ENCODE results near the gene SLC12A6. TPM values are rescaled to one million over a fixed set of nuclear protein-coding genes. Genes with fewer than 3 reads are reported as not detected.

The SLC12A6 gene
- total RNA-seq, 2 experiments from 2014 or later = 58.5 to 58.7 TPM

DNA sequence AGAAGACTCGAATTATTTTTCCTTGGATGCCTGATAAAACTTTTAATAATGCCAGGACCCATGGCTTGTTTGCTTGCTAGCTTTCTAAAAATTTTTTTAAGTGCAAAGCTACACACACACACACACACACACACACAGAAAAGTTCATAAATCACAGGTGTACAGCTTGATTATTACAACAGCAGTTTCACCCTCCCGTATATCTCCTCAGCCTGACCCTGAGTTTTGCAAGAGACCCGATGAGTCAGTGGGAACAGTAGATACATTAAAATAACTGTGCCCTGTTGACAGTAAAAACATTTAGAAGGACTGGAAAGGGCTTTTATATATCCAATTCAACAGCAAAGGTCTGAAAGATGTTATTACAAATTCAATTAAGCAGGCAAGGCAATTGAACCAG lies 66.1 kb downstream of the SLC12A6 start:
- DNase-seq (no peak), ATAC-seq (ENCODE audit: poor library complexity) (no peak)
- peaks cover 16% of the 10 kb centered on the region for H3K4me1 Mint-ChIP-seq (ENCODE audit: low read depth)
- Histone ChIP-seq H3K36me3 (ENCODE audit: insufficient read depth, low read length) (no peaks in the 10 kb centered on the region), H3K27ac (ENCODE audit: low read depth in 1 of 2, low read length in 2 of 2) (no peak overlapping the region), H3K4me3 (ENCODE audit: low read length) (no peak overlapping the region), H3K9me3 (ENCODE audit: control insufficient read depth in 1 of 2, insufficient read depth in 1 of 2, low read length in 2 of 2) (no peaks in the 10 kb centered on the region), H3K27me3 (ENCODE audit: control insufficient read depth in 1 of 2, insufficient read depth in 2 of 2, low read length in 2 of 2) (no peaks in the 10 kb centered on the region), H3K4me1 (ENCODE audit: insufficient read depth, low read length) (no peaks in the 10 kb centered on the region)
- POLR2A ChIA-PET = interaction anchor here (0.9 kb wide), 1 partner anchor 96 kb away, joined by 3 read pairs; the partner anchor contains the start of gene LPCAT4
- no peaks in the 10 kb centered on the region for H3K9me3 Mint-ChIP-seq
- H3K27me3 Mint-ChIP-seq = no peaks in the 10 kb centered on the region
- no peak overlapping the region for H3K4me3 Mint-ChIP-seq
- TF ChIP-seq, protein P1, sequence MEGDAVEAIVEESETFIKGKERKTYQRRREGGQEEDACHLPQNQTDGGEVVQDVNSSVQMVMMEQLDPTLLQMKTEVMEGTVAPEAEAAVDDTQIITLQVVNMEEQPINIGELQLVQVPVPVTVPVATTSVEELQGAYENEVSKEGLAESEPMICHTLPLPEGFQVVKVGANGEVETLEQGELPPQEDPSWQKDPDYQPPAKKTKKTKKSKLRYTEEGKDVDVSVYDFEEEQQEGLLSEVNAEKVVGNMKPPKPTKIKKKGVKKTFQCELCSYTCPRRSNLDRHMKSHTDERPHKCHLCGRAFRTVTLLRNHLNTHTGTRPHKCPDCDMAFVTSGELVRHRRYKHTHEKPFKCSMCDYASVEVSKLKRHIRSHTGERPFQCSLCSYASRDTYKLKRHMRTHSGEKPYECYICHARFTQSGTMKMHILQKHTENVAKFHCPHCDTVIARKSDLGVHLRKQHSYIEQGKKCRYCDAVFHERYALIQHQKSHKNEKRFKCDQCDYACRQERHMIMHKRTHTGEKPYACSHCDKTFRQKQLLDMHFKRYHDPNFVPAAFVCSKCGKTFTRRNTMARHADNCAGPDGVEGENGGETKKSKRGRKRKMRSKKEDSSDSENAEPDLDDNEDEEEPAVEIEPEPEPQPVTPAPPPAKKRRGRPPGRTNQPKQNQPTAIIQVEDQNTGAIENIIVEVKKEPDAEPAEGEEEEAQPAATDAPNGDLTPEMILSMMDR (IDR thresholded peaks at IDR 0.05) = no peak
- CTCF ChIA-PET = no interaction called here
- peaks cover 43% of the 10 kb centered on the region for H3K36me3 Mint-ChIP-seq (ENCODE audit: low read depth)
- no peak overlapping the region for H3K27ac Mint-ChIP-seq
- intact Hi-C loops (cut with DNase I, micrococcal nuclease) = no loop called here

DNA sequence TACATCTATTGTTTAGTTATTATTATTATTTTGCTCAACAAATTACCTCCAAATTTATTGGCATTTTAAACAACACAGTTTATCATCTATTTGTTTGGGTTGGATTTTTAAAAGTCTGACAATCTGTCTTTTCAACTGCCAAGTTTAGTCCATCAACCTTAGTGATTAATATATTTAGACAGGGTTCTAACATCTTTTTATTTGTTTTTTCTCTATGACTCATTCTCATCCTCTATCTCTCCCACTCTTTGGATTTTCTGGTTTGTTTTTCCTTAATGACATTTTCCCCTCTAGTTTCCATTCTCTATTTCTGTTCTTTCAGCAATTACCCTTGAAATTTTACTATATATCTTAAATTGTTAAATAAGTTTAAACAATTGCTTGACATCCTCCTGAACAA lies 70.8 kb downstream of the SLC12A6 start:
- no peaks in the 10 kb centered on the region for H3K4me1 ChIP-seq (ENCODE audit: insufficient read depth, low read length)
- H3K36me3 ChIP-seq (ENCODE audit: insufficient read depth, low read length) = peaks cover 5% of the 10 kb centered on the region
- H3K27me3 Mint-ChIP-seq = no peaks in the 10 kb centered on the region
- intact Hi-C loops (cut with DNase I, micrococcal nuclease) = no loop called here
- ATAC-seq (ENCODE audit: poor library complexity) = no peak
- no peak overlapping the region for H3K27ac ChIP-seq (ENCODE audit: low read depth in 1 of 2, low read length in 2 of 2)
- peaks cover 23% of the 10 kb centered on the region for H3K36me3 Mint-ChIP-seq (ENCODE audit: low read depth)
- TF ChIP-seq, protein P1 (IDR thresholded peaks at IDR 0.05) = no peak
- POLR2A ChIA-PET = no interaction called here
- DNase-seq = no peak
- no peaks in the 10 kb centered on the region for H3K27me3 ChIP-seq (ENCODE audit: control insufficient read depth in 1 of 2, insufficient read depth in 2 of 2, low read length in 2 of 2)
- no peaks in the 10 kb centered on the region for H3K9me3 Mint-ChIP-seq
- peak overlapping the region; percentile 64 for H3K27ac Mint-ChIP-seq
- no peaks in the 10 kb centered on the region for H3K9me3 ChIP-seq (ENCODE audit: control insufficient read depth in 1 of 2, insufficient read depth in 1 of 2, low read length in 2 of 2)
- CTCF ChIA-PET = no interaction called here
- no peak overlapping the region for H3K4me3 ChIP-seq (ENCODE audit: low read length)
- peaks cover 12% of the 10 kb centered on the region for H3K4me1 Mint-ChIP-seq (ENCODE audit: low read depth)
- no peak overlapping the region for H3K4me3 Mint-ChIP-seq

DNA sequence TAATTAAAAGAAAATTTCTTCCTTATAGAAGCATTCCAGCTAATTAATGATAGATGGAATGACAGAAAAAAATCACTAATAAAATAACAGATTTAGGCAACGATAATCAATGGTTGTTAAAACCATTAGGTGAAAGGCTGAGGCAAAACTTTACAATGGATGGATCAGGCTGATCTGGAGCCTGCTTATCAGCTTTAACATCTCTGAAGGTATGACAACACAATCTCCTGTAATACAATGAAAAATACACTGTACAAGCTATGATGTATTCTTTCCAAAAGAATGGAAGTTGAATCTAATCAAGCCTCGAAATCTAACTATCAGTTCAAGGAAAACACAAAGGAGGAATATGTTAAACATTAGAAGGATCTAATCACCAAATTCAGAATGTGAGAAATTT lies 73.5 kb downstream of the SLC12A6 start:
- Mint-ChIP-seq H3K27ac (peak overlapping the region; percentile 22), H3K4me3 (no peak overlapping the region), H3K9me3 (no peaks in the 10 kb centered on the region), H3K27me3 (no peaks in the 10 kb centered on the region), H3K36me3 (ENCODE audit: low read depth) (peaks cover 24% of the 10 kb centered on the region), H3K4me1 (ENCODE audit: low read depth) (peaks cover 12% of the 10 kb centered on the region)
- Histone ChIP-seq H3K27me3 (ENCODE audit: control insufficient read depth in 1 of 2, insufficient read depth in 2 of 2, low read length in 2 of 2) (no peaks in the 10 kb centered on the region), H3K36me3 (ENCODE audit: insufficient read depth, low read length) (peaks cover 8% of the 10 kb centered on the region), H3K27ac (ENCODE audit: low read depth in 1 of 2, low read length in 2 of 2) (no peak overlapping the region), H3K9me3 (ENCODE audit: control insufficient read depth in 1 of 2, insufficient read depth in 1 of 2, low read length in 2 of 2) (no peaks in the 10 kb centered on the region), H3K4me1 (ENCODE audit: insufficient read depth, low read length) (no peaks in the 10 kb centered on the region), H3K4me3 (ENCODE audit: low read length) (no peak overlapping the region)
- intact Hi-C loops (cut with DNase I, micrococcal nuclease) = no loop called here
- CTCF ChIA-PET = interaction anchor here (1.5 kb wide), 1 partner anchor 104 kb away, joined by 4 read pairs; the partner anchor contains the start of gene LPCAT4
- no peak for ATAC-seq (ENCODE audit: poor library complexity)
- POLR2A ChIA-PET = interaction anchor here (0.7 kb wide), 1 partner anchor 73 kb away, joined by 3 read pairs; the partner anchor contains the start of gene SLC12A6
- TF ChIP-seq, protein P1 (IDR thresholded peaks at IDR 0.05) = no peak
- no peak for DNase-seq
